Measurements from ENCODE around the gene TIMM44. TPM values are rescaled to one million over a fixed set of nuclear protein-coding genes. Genes with fewer than 3 reads are reported as not detected.

The TIMM44 gene
- total and polyA plus RNA-seq, 2 of the 8 experiments (the other 6 are each of a cell fraction or from before 2014, with no cell fraction given): 131 to 150 TPM

- POLR2A ChIA-PET (ENCODE audit: partially characterized antibody): interaction anchor here (1.6 kb wide), 1 partner anchor 39 kb away, joined by 3 read pairs; the partner anchor contains the start of gene TIMM44
- FAIRE-seq: no peak
- H3K79me2 ChIP-seq (ENCODE audit: control insufficient read depth in 1 of 2, insufficient read depth in 2 of 2, low read length in 2 of 2): peaks cover 0 to 43% of the 10 kb centered on the region in 2 experiments; a peak in 3 of 4 replicates
- TF ChIP-seq JUN (IDR thresholded peaks at IDR 0.05; ENCODE audit: low read depth, low read length) (no peak), CBX5 (IDR thresholded peaks at IDR 0.05; ENCODE audit: low read depth, low read length) (no peak), KDM4A (IDR thresholded peaks at IDR 0.05; ENCODE audit: low read depth, low read length, severe bottlenecking) (no peak), ZNF274 (IDR thresholded peaks at IDR 0.05; ENCODE audit: borderline replicate concordance, extremely low read depth, low read length) (no peak), ASH2L (IDR thresholded peaks at IDR 0.05; ENCODE audit: low read length) (no peak), KDM5A (IDR thresholded peaks at IDR 0.05; ENCODE audit: low read length) (no peak), E2F6 (IDR thresholded peaks at IDR 0.05) (no peak), NRF1 (IDR thresholded peaks at IDR 0.05; ENCODE audit: low read depth, low read length) (no peak), EP300 (IDR thresholded peaks at IDR 0.05; ENCODE audit: borderline replicate concordance in 1 of 2, low read depth in 2 of 2, low read length in 2 of 2) (no peak), MAFK (IDR thresholded peaks at IDR 0.05; ENCODE audit: low read depth, low read length) (no peak), ATF2 (IDR thresholded peaks at IDR 0.05; ENCODE audit: low read length) (no peak), TBP (IDR thresholded peaks at IDR 0.05; ENCODE audit: low read depth, low read length) (no peak)
Observed at GRCh38 chr19:7982651-7983099, 39.2 kb upstream of the TIMM44 start.

More at GRCh38 chr19:7982651-7983099, 39.2 kb upstream of the TIMM44 start:
- CTCF ChIA-PET (ENCODE audit: partially characterized antibody): interaction anchor here (0.7 to 1.8 kb wide), 5 partner anchors 12 to 86 kb away, joined by 3 to 5 read pairs (median 3); no protein-coding TSS in a partner anchor
- Histone ChIP-seq H4K8ac (ENCODE audit: extremely low read depth, insufficient read depth, low read length) (no peak overlapping the region), H4K20me1 (replicated peaks in 1 of 2; ENCODE audit: control insufficient read depth in 1 of 2, insufficient read depth in 2 of 2, low read length in 2 of 2) (peaks cover 39 to 62% of the 10 kb centered on the region in 2 experiments), H2AK5ac (ENCODE audit: low read depth, low read length) (no peak overlapping the region), H3K79me1 (ENCODE audit: low read depth, low read length) (peaks cover 32% of the 10 kb centered on the region), H3K4me2 (ENCODE audit: insufficient read depth in 1 of 2, low read depth in 2 of 2, low read length in 2 of 2) (no peak overlapping the region), H3K4ac (replicated peaks; ENCODE audit: insufficient read length, low read depth, low read length) (no peak overlapping the region), H3K56ac (replicated peaks; ENCODE audit: insufficient read length, low read depth, low read length) (no peak overlapping the region), H3K23ac (ENCODE audit: insufficient read length) (no peak overlapping the region), H2BK5ac (ENCODE audit: low read depth, low read length) (no peak overlapping the region), H3K36me3 (ENCODE audit: control insufficient read depth in 2 of 4, insufficient read depth in 4 of 4, low read length in 3 of 4) (peaks cover 18 to 81% (median 51%) of the 10 kb centered on the region in 4 experiments), H2BK15ac (ENCODE audit: low read length) (no peak overlapping the region), H4K91ac (replicated peaks; ENCODE audit: insufficient read length, low read length) (no peak overlapping the region), H3K9ac (replicated peaks in 1 of 4; ENCODE audit: extremely low read depth in 1 of 4, low read depth in 3 of 4, low read length in 3 of 4) (no peak overlapping the region), H3K23me2 (ENCODE audit: low read depth, low read length) (no peaks in the 10 kb centered on the region), H3K27me3 (replicated peaks in 1 of 4; ENCODE audit: control insufficient read depth in 3 of 4, extremely low read depth in 1 of 4, insufficient read depth in 3 of 4, low read length in 3 of 4) (no peaks in the 10 kb centered on the region), H3K18ac (ENCODE audit: extremely low read depth, low read length) (no peak overlapping the region), H2BK120ac (replicated peaks; ENCODE audit: low read depth, low read length) (no peak overlapping the region), H3K9me3 (ENCODE audit: insufficient read depth in 2 of 2, low read depth in 1 of 2, low read length in 1 of 2) (no peaks in the 10 kb centered on the region), H2AFZ (ENCODE audit: low read length) (no peak overlapping the region), H3K4me3 (ENCODE audit: extremely low read depth in 1 of 4, insufficient read depth in 2 of 4, low read depth in 3 of 4, low read length in 4 of 4) (no peak overlapping the region), H2BK20ac (ENCODE audit: low read length) (no peak overlapping the region), H3K4me1 (replicated peaks in 1 of 4; ENCODE audit: control insufficient read depth in 3 of 4, insufficient read depth in 4 of 4, low read length in 3 of 4) (no peaks in the 10 kb centered on the region), H2BK12ac (ENCODE audit: low read depth, low read length) (no peak overlapping the region), H3K14ac (ENCODE audit: insufficient read length) (no peak overlapping the region), H3K27ac (ENCODE audit: low read depth, low read length) (no peak overlapping the region), H4K5ac (ENCODE audit: insufficient read length, low read depth, low read length) (no peak overlapping the region)
- DNase-seq (ENCODE audit: low read depth in 1 of 2, low spot score in 2 of 2): no peak
- WGBS, 2 experiments (ENCODE audit: extremely low coverage in 1 of 2, insufficient coverage in 1 of 2, insufficient read length in 1 of 2, insufficient replicate concordance in 2 of 2, low coverage in 1 of 2, low lambda C conversion rate in 2 of 2, missing lambda C conversion rate in 1 of 2): 94% methylated on average over 21 of the region's 21 CpGs; no CpG with 5 or more reads in 1 of the 2 experiments
